ENCODE measurements around the gene EFCAB12.
A peak's percentile ranks its signal among the peaks of the same experiment; 100 is the strongest.

Gene EFCAB12
- total RNA-seq, result 2.1 to 2.2 reads per million in 2 donors

- DNase-seq, result peak; percentile 84
Observed at GRCh38 chr3:129428376-129429079, at the start of gene EFCAB12. EFCAB12 (minus strand) TSS chr3:129428636; CDS start chr3:129428488, 148 bp downstream.

GRCh38 chr3:129476586-129476985 is 48.1 kb upstream of the EFCAB12 start:
- DNase-seq, result no peak

- no peak for DNase-seq
Observed at GRCh38 chr3:129475863-129476262, 47.4 kb upstream of the EFCAB12 start.

- DNase-seq, result no peak
Observed at GRCh38 chr3:129474984-129475804, 46.8 kb upstream of the EFCAB12 start.

GRCh38 chr3:129473769-129474152 is 45.3 kb upstream of the EFCAB12 start:
- DNase-seq, result no peak

- DNase-seq, result no peak
Observed at GRCh38 chr3:129473067-129473768, 44.8 kb upstream of the EFCAB12 start.

- no peak for DNase-seq
Observed at GRCh38 chr3:129470861-129471260, 42.4 kb upstream of the EFCAB12 start.

GRCh38 chr3:129469026-129469425 is 40.6 kb upstream of the EFCAB12 start:
- no peak for DNase-seq

- DNase-seq, result no peak
Observed at GRCh38 chr3:129467932-129468331, 39.5 kb upstream of the EFCAB12 start.

- DNase-seq, result no peak
Observed at GRCh38 chr3:129463716-129464115, 35.3 kb upstream of the EFCAB12 start.

- no peak for DNase-seq
Observed at GRCh38 chr3:129463094-129463493, 34.7 kb upstream of the EFCAB12 start.

GRCh38 chr3:129462361-129462968 is 34.0 kb upstream of the EFCAB12 start:
- no peak for DNase-seq

GRCh38 chr3:129461461-129462146 is 33.2 kb upstream of the EFCAB12 start:
- DNase-seq, result no peak

- no peak for DNase-seq
Observed at GRCh38 chr3:129461022-129461421, 32.6 kb upstream of the EFCAB12 start.

- no peak for DNase-seq
Observed at GRCh38 chr3:129460572-129460971, 32.1 kb upstream of the EFCAB12 start.

GRCh38 chr3:129460155-129460554 is 31.7 kb upstream of the EFCAB12 start:
- no peak for DNase-seq

GRCh38 chr3:129453732-129454131 is 25.3 kb upstream of the EFCAB12 start:
- DNase-seq, result no peak

GRCh38 chr3:129449279-129450115 is 21.1 kb upstream of the EFCAB12 start:
- no peak for DNase-seq

- no peak for DNase-seq
Observed at GRCh38 chr3:129448186-129448895, 19.9 kb upstream of the EFCAB12 start.

- DNase-seq, result no peak
Observed at GRCh38 chr3:129446926-129447325, 18.5 kb upstream of the EFCAB12 start.

GRCh38 chr3:129445471-129445870 is 17.0 kb upstream of the EFCAB12 start:
- no peak for DNase-seq

All from activated gamma-delta T cell (primary cell).